GM21447 (cell line): Measurements from ENCODE around the gene COL5A1.

ENCODE experiments used
- ATAC-seq: cut with Tn5 transposase; IDR thresholded peaks from one replicate; pipeline ENCODE4 v1.9.1; 2021; ENCODE audit not compliant: unreplicated experiment

COL5A1 gene

DNA sequence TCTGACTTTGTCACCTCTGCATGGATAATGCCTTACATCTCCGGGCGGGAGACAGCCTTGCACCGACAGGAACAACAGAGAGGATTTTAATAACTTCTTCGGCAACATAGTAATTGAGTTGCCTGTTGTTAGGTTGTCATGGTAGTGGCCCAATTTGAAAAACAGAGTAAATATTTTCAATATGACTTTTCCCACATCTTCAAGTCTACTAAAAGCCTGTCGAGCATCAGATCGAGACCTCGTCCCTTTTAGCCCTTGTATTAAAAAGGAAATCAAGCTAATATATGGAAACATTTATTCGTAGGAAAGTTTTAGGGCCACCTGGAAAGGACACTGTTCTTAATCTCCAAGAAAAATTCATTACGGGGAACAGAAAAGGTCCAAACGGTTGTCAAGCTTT, 168.2 kb downstream of the COL5A1 start:
- ATAC-seq, result no peak

DNA sequence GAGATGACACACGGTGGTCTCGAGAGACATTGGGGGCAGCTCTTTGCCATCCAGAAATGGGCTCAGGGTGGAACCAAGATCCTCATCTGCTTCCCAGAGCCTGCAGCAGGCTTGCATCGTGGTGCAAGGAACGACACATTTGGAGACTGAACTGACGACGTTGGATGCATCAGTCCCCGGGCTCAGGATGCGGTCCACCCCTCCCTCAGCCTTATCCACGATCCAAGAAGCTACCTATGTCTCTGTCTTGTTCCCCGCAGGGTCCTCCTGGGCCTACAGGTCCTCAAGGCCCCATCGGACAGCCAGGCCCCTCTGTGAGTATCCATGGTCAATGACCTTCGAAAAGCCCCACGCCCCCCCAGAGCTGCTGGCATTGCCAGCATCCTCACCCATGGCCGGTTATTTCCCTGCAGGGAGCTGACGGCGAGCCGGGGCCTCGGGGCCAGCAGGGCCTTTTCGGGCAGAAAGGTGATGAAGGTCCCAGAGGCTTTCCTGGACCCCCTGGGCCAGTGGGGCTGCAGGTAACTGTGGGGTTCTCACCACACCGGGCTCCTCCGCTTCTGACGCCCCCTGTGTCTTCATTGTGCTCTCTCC, 169.6 kb downstream of the COL5A1 start:
- no peak for ATAC-seq

DNA sequence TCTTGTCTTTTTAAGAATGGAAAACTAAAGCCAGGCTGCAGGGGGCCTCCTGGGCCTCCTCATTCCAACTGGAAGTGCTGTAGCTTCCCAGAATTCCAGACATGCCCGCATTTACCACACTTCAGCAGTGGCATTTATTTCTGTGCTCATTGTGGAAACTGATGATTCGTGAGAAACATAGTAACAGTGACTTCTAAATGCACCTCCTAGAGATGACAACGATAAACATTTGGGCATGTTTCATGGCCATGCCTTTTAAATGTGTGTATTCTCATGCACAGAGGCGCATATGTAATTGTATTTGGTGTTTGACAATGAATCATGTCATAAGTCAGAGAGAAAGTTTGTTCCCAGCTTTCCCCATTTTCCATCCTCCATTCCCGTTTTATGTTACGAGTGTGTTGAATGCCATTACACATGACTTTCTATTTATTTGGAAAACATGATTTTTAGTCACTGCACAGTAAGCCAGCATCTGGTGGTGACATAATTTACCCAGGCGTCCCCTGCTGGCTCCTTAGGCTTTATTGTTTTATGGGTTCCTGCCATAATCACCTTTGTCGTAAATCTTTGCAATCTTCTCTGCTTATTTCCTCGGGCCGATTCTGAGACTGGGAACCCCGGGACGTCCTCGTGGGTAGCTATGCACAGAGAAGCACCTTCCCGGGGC, 170.2 kb downstream of the COL5A1 start:
- ATAC-seq, result no peak

- ATAC-seq, result no peak
Observed at GRCh38 chr9:134812343-134812673, 170.7 kb downstream of the COL5A1 start.

- no peak for ATAC-seq
Observed at GRCh38 chr9:134813841-134814240, 172.2 kb downstream of the COL5A1 start.

DNA sequence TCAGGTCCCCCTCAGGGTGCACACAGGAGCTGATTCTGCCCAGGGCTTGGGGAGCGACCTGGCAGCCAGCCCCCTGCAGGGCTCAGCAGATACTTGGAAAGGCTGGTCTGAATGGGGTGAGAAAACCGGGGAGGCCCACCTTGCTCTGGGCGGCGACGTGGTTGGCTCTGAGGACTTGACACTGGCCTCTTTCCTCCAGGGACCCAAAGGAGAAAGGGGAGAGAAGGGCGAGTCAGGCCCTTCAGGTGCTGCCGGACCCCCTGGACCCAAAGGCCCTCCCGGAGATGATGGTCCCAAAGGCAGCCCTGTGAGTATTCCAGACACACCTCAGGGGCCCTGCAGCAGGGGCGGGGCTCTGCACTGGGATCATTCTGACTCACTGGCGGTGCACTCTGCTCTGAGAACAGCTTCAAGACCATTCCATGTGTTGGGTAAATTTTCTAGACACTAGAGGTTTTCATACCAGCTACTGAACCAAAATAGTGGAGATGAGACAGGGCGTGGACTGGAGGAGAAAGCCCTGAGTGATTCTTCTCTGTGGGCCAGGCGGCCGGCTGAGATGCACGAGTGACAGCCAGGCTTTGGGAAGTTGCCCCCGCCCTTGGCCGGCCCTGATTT, 173.1 kb downstream of the COL5A1 start:
- ATAC-seq, result no peak

DNA sequence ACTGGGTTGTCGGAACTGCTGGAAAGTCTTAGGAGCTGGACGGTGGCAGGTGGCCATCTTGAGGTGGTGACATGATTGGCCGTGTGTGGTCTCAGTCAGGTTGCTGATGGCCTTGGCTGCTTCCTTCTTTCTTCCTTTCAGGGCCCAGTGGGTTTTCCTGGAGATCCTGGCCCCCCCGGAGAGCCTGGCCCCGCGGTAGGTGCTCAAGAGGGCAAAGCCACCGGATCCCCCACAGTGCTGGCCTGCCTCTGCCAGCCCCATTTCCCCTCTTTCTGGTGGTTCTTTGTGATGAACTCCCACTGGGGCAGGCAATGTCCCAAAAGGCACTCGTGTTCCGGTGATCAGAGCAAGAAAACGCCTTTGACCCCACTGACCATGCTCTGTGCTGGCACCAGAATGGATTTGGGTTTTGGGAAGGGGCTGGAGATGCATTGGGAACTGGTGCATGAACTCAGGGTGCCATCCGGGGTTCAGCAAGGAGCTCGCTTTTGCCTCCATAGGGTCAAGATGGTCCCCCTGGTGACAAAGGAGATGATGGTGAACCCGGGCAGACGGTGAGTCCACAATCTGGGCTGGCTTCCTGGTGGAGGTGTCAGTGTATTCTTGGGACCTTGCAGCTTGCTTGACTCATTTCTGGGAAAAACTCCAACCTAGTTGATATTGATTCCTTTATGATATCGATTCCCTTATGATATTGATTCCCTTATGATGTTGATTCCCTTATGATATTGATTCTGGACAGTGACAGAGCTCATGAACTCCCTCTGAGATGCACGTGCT, 174.0 kb downstream of the COL5A1 start:
- ATAC-seq, result no peak

GRCh38 chr9:134816264-134816663, 174.7 kb downstream of the COL5A1 start:
- ATAC-seq, result no peak

- no peak for ATAC-seq
Observed at GRCh38 chr9:134818000-134818568, 176.5 kb downstream of the COL5A1 start.

DNA sequence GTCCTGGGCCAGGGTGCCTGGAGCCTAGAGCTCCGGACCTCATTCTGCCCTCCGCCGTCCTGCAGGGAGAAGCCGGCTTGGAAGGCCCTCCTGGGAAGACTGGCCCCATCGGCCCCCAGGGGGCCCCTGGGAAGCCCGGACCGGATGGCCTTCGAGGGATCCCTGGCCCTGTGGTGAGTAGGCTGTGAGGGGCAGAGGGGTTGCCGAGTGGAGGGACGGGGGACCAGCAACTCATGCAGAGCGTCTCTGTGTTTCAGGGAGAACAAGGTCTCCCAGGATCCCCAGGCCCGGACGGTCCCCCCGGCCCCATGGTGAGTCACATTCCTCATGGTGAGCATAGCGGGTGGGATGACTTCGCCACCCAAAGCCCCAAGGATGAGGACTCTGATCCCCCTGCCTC, 177.0 kb downstream of the COL5A1 start:
- ATAC-seq, result no peak

GRCh38 chr9:134820901-134821300, 179.3 kb downstream of the COL5A1 start:
- ATAC-seq, result no peak

GRCh38 chr9:134822541-134822940, 180.9 kb downstream of the COL5A1 start:
- ATAC-seq, result no peak

GRCh38 chr9:134823623-134824022, 182.0 kb downstream of the COL5A1 start:
- ATAC-seq, result no peak

DNA sequence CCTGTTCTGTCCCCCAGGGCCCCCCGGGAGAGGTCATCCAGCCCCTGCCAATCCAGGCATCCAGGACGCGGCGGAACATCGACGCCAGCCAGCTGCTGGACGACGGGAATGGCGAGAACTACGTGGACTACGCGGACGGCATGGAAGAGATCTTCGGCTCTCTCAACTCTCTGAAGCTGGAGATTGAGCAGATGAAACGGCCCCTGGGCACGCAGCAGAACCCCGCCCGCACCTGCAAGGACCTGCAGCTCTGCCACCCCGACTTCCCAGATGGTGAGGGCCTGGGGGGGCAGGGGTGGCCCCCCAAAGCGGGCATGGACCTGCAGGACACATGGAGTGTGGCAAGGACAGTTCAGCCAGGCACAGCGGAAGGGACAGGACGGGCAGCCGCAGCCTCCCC, 183.0 kb downstream of the COL5A1 start:
- ATAC-seq, result no peak

DNA sequence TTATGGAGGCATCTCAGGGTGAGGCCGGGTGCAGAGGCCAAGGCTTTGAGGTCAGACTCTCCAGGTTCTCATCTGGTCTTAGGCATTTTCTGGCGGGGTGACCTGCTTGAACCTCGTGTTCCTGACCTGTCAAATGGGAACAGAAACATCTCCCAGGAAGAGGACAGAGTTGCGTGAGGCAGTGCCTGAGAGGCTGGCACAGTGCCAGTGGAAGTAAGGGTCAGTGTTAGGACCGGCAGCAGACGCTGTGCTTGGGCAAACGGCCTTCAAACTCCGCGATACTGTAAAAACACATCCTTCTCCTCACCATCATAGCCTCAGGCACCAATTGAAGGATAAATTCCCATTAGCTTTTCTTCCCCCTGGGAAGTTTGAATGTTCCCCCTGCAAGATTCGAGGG, 183.4 kb downstream of the COL5A1 start:
- no peak for ATAC-seq

DNA sequence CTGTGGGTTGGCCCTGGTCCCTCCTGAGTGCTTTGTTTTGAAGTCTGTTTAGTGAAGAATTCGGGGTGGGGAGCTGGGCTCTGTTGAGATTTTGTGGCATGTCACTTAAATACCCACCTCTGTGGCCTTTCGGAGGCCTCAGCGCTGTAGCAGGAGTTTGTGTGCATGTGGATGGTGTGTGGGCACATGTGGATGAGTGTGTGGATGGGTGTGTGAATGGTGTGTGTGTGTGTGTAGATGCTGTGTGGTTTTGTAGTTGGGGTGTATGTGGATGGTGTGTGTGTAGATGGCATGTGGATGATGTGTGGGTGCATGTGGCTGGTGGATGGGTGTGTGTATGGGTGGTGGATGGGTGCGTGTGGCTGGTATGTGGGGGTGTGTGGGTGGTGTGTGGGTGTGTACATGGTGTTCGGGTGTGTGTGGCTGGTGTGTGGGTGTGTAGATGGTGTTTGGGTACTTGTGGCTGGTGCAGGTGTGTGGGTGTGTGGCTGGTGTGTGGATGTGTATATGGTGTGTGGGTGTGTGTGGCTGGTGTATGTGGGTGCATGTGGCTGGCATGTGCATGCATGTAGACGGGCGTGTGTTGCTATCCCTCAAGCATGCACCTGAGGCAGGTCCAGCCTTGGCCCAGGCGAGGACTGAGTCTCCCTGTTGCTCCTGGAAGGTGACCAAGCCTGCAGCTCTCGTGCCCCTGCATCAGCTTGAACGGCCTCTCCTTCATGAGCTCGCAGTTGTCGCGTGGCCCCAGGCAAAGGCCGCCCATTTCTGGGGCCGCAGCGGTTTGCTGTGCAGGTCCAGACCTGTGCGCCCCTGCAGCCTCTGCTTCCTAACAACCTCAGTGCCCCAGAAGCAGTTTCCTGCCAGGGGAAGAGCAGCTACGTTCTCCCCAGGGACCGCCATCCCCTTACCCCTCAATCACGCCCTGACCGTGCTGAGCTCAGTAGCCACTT, 185.0 kb downstream of the COL5A1 start:
- ATAC-seq, result no peak

DNA sequence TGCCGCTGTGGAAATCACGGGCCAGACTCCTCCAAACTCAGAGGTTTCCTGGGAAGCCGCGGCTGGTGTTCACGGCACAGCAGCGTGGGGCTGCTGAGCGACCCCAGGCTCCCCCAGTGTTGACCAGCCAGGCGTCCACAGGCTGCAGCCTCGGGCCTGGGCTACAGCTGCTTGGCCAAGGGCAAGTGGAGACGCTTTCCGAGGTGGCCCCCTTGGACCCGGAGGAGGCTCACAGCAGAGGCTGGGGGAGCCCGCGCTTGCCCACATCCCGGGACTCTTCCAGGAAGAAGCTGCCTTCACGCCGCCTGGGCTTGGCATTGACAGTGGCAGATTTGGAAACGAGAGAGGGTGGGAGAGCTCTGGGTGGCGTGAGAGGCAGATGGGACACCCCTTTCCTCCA, 186.0 kb downstream of the COL5A1 start:
- no peak for ATAC-seq

- no peak for ATAC-seq
Observed at GRCh38 chr9:134827993-134828392, 186.4 kb downstream of the COL5A1 start.

- no peak for ATAC-seq
Observed at GRCh38 chr9:134828892-134829291, 187.3 kb downstream of the COL5A1 start.

DNA sequence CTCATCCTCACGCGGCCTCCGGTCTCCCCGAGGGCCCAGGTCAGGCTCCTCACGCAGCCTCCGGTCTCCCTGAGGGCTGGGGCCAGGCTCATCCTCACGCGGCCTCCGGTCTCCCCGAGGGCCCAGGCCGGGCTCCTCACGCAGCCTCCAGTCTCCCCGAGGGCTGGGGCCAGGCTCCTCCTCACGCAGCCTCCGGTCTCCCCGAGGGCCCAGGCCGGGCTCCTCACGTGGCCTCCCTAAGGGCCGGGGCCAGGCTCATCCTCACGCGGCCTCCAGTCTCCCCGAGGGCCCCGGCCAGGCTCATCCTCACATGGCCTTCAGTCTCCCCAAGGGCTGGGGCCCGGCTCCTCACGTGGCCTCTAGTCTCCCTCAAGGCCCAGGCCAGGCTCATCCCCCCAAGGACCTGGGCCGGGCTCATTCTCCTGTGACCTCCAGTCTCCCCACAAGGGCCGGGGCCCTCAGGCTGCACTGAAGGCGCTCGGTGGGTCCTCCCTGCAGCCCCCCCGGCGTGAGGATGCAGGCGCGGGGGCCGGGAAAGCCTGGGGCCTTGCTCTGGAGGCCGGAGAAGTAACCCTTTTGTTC, 187.8 kb downstream of the COL5A1 start:
- no peak for ATAC-seq
